HG02610 (cell line): Measurements from ENCODE around the gene GK2.

Experiments
- ATAC-seq: cut with Tn5 transposase; IDR thresholded peaks from one replicate; pipeline ENCODE4 v1.9.1; 2021; ENCODE audit warnings: mild to moderate bottlenecking, moderate library complexity; ENCODE audit not compliant: unreplicated experiment

The GK2 gene

GRCh38 chr4:79408063-79408462 lies at the start of gene GK2:
TSS of gene GK2 (minus strand) at chr4:79408228. CDS start at chr4:79408200, 28 bp downstream.
- ATAC-seq, result no peak

DNA sequence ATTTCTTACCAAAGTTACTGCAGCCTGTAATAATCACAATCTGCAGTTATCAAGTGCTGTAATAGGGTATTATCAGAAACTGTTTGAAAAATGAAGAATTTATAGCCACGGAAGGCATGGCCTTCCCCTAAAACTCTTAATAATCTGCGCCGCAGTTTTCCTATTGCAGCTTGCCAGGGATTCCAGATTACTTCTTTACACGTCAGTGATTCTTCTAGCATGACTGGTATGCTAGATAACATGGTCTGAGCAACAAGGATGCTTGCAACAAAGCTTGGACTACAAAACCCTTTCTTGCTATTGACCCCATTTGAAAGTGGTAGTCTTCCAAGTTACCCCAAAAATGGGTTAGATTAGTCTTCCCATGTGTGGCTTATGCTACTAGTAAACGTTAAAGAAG lies 47.2 kb upstream of the GK2 start:
- ATAC-seq, result no peak

- ATAC-seq, result no peak
These were observed 46.6 kb upstream of the GK2 start for GRCh38 chr4:79454656-79455055.

GRCh38 chr4:79450053-79450452 lies 42.0 kb upstream of the GK2 start:
- ATAC-seq, result no peak

- ATAC-seq, result no peak
These were observed 38.1 kb upstream of the GK2 start for GRCh38 chr4:79446145-79446544.

GRCh38 chr4:79445371-79445781 lies 37.3 kb upstream of the GK2 start:
- no peak for ATAC-seq

GRCh38 chr4:79442422-79442821 lies 34.4 kb upstream of the GK2 start:
- ATAC-seq, result no peak

- no peak for ATAC-seq
These were observed 31.5 kb upstream of the GK2 start for GRCh38 chr4:79439489-79439888.

- ATAC-seq, result no peak
These were observed 23.8 kb upstream of the GK2 start for GRCh38 chr4:79431839-79432238.

DNA sequence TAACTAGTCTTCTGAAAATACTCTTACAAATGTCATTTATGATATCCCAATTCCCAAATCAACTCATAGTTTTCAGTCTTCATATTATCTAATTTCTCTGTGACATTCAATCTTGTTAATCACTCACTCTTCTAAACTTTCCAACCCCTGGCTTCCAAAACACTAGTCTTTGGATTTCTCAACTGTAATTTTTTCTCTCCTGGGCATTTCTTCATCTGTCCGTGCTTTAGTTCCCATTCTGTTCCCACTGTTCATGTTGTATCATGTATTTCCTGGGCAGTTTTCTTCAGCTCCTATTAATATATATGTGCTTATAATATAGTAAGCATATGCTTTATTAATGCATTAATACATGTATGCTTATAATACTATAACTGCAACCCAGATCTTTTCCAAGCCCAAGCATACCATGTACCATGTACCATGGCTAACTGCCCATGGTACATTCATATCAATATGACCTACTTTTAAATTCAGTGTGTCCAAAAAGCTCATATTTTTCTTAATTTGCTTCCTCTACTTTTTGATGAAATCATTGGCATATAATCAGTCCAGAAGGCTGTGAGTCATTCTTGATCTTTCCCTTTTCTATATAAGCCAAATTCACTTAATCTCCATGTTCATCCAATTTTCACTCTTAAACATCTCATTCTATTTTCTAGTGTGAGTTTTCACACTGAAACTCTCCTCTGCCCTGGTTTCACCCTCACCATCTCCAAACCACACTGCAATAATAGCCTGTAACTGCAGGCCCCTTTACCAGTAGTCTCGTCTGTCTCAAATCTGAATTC lies 21.3 kb upstream of the GK2 start:
- ATAC-seq, result no peak

DNA sequence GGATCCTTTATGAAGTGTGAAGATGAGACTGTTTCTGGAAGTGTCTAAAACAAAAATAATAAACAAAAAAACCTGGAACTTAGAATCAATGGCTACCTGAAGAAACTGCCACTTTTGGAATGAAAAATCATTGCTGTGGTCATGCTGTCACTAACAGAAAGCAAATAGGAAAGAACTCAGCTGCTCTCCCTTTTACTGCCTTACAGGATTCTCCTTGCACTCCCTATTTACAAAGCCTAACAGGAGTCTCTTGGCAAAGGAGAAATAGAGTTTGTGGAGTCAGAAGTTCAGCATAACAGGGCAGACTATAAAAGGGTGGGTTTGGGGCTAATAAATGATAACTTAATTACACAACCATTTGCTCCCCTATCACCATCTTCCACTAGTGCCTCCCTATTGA lies 19.0 kb upstream of the GK2 start:
- ATAC-seq, result no peak

- no peak for ATAC-seq
These were observed 17.6 kb upstream of the GK2 start for GRCh38 chr4:79425586-79425985.

GRCh38 chr4:79421483-79421882 lies 13.5 kb upstream of the GK2 start:
- no peak for ATAC-seq

- no peak for ATAC-seq
These were observed 5.9 kb upstream of the GK2 start for GRCh38 chr4:79413886-79414285.

GRCh38 chr4:79413032-79413885 lies 5.2 kb upstream of the GK2 start:
- no peak for ATAC-seq

DNA sequence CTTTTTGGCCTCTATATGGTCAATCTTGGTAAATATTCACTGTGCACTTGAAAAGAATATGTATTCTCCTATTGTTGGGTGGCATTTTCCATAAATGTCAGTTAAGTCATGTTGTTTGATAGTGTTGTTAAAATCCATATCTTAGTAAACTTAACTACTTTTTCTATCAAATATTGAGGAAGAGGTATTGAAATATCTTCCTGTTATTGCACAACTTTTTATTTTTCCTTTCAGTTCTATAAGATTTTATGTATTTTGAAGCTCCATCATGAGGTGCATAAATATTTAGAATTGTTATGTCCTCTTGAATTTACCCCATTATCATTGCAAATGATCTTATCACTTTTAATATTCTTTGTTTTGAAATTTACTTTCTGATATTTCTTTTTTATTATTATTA lies 3.4 kb downstream of the GK2 start:
- ATAC-seq, result no peak

DNA sequence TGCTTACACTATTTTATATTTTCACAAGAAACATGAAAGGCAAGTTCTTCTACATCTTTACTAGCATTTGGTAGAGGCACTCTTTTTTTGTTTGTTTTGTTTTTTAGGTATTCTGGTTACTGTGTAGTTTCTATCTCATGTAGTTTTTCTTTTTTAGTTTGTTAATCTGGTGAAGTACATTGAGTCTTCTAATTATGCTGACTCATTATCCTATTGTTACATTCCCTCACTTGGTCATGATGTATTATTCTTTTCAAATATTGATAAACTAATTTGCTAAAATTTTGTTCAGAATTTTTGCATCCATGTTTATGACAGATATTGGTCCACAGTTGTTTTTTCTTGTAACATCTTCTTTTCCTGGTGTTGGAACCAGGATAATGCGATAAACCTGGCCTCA lies 4.7 kb downstream of the GK2 start:
- no peak for ATAC-seq

- no peak for ATAC-seq
These were observed 5.6 kb downstream of the GK2 start for GRCh38 chr4:79402332-79402851.

DNA sequence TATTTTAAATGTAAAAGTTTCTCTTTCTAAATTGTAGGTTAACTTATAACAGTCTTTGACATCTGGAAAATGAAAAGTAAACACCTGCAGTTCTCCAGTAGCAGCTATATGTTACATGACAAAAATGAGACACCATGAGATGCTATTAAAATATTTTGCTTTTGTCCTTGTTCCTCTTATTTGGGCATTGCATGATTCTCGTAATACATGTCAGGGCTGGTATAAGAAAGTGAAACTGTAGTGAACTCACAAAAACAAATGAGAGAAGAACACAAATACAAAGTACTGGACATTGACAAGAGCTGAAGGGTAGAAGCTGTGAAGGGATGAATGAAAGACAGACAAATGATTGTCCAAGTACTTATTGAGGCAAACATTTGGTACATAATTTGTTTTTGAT lies 9.0 kb downstream of the GK2 start:
- no peak for ATAC-seq

GRCh38 chr4:79397951-79398350 lies 10.1 kb downstream of the GK2 start:
- no peak for ATAC-seq

- no peak for ATAC-seq
These were observed 11.2 kb downstream of the GK2 start for GRCh38 chr4:79396794-79397193.

DNA sequence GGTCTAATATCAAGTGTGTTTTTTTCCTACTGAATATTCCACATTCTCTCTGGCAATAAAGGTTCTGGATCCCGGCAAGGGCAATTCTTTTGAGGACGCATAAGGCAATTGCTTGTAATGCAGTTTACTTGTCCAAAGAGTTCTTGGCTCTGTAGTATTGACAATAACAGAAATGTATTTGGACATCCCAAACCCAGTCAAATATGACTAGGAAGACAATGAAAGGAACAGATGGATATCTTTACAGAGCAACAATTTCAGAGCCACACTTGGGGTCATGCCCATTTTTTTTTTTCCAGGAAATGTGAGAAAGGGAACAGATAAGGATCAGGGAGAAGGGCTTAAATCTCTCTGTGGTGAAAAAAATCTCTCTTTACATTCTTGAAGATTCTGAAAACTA lies 12.2 kb downstream of the GK2 start:
- no peak for ATAC-seq
